IPS-18a (cell line): ENCODE results near the gene PITPNC1.
"Not testable (repeated sequence)": the region's sequence is repeated elsewhere in the genome, so short reads cannot be mapped to it uniquely, and the experiment has no call there.

Experiments
- H3K27ac ChIP-seq: one replicate; pipeline ENCODE4 v1.5.1; 2013; ENCODE audit warnings: low read length
- H3K27me3 ChIP-seq: one replicate; pipeline ENCODE4 v1.6.1; 2013; ENCODE audit warnings: mild to moderate bottlenecking, low read length; ENCODE audit not compliant: control insufficient read depth, insufficient read depth
- H3K36me3 ChIP-seq: one replicate; pipeline ENCODE4 v1.6.1; 2013; ENCODE audit warnings: low read depth, low read length; ENCODE audit not compliant: control insufficient read depth
- H3K4me1 ChIP-seq: one replicate; pipeline ENCODE4 v1.6.1; 2013; ENCODE audit warnings: low read depth, low read length; ENCODE audit not compliant: control insufficient read depth
- H3K4me3 ChIP-seq: one replicate; pipeline ENCODE4 v1.5.1; 2013; ENCODE audit warnings: low read length
- H3K9ac ChIP-seq: one replicate; pipeline ENCODE4 v1.6.1; 2013; ENCODE audit warnings: mild to moderate bottlenecking, low read length, moderate library complexity
- H3K9me3 ChIP-seq: one replicate; pipeline ENCODE4 v1.6.1; 2013; ENCODE audit warnings: low read depth, low read length; ENCODE audit not compliant: control insufficient read depth

The PITPNC1 gene

GRCh38 chr17:67632141-67632540, 255.1 kb downstream of the PITPNC1 start:
- Histone ChIP-seq H3K4me1 (no peaks in the 10 kb centered on the region), H3K9ac (no peak overlapping the region), H3K4me3 (no peak overlapping the region), H3K36me3 (peaks cover 12% of the 10 kb centered on the region), H3K27me3 (no peaks in the 10 kb centered on the region), H3K27ac (no peak overlapping the region), H3K9me3 (no peaks in the 10 kb centered on the region)

- no peaks in the 10 kb centered on the region for H3K9me3 ChIP-seq
- H3K27ac ChIP-seq, result no peak overlapping the region
- H3K4me1 ChIP-seq, result no peaks in the 10 kb centered on the region
- H3K4me3 ChIP-seq, result no peak overlapping the region
- H3K36me3 ChIP-seq, result peaks cover 12% of the 10 kb centered on the region
- H3K9ac ChIP-seq, result no peak overlapping the region
- no peaks in the 10 kb centered on the region for H3K27me3 ChIP-seq
These were observed 256.7 kb downstream of the PITPNC1 start for GRCh38 chr17:67633751-67634211.

DNA sequence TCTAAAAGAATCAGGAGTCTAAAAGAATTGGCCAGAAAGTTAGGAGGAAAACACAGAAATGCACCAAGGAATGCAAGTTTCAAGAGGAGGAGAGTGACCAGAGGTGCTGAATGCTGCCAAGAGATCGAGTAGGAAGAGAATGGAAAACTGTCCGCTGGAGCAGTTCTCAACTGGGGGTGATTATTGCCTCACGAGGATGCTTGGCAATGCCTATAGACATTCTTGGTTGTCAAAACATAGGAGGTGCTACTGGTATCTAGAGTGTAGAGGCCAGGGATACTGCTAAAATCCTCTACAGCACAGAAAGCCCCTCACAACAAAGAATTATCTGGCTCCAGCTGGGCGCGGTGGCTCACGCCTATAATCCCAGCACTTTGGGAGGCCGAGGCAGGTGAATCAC, 258.6 kb downstream of the PITPNC1 start:
- Histone ChIP-seq H3K4me3 (no peak overlapping the region), H3K9me3 (no peaks in the 10 kb centered on the region), H3K36me3 (peaks cover 12% of the 10 kb centered on the region), H3K9ac (no peak overlapping the region), H3K27me3 (no peaks in the 10 kb centered on the region), H3K27ac (no peak overlapping the region), H3K4me1 (no peaks in the 10 kb centered on the region)

DNA sequence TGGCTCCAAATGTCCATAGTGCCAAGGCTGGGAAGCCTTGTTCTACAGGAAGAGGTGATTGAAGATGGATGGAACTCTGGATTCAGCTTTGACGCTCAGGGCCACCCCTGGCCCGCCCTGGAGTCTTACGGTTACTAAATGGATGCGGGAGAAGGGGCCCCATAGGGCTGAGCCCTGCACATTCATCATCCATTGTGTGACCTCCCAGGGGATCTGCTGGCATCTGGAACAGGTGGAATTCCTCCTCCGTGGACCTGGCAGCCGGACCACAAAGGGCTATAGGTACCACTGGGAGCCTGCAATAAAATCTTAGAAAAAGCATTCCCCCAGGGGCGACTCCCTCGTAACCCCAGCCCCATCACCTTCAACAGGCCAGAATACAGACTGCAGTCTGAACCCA, 259.2 kb downstream of the PITPNC1 start:
- no peaks in the 10 kb centered on the region for H3K9me3 ChIP-seq
- H3K4me1 ChIP-seq, result no peaks in the 10 kb centered on the region
- H3K27ac ChIP-seq, result no peak overlapping the region
- H3K27me3 ChIP-seq, result no peaks in the 10 kb centered on the region
- H3K36me3 ChIP-seq, result peaks cover 12% of the 10 kb centered on the region
- H3K9ac ChIP-seq, result no peak overlapping the region
- H3K4me3 ChIP-seq, result no peak overlapping the region

GRCh38 chr17:67636834-67637520, 259.9 kb downstream of the PITPNC1 start:
- H3K9me3 ChIP-seq, result no peaks in the 10 kb centered on the region
- no peak overlapping the region for H3K27ac ChIP-seq
- peaks cover 11% of the 10 kb centered on the region for H3K36me3 ChIP-seq
- no peaks in the 10 kb centered on the region for H3K27me3 ChIP-seq
- H3K4me1 ChIP-seq, result no peaks in the 10 kb centered on the region
- H3K9ac ChIP-seq, result no peak overlapping the region
- no peak overlapping the region for H3K4me3 ChIP-seq

- Histone ChIP-seq H3K4me3 (no peak overlapping the region), H3K27ac (no peak overlapping the region), H3K4me1 (no peaks in the 10 kb centered on the region), H3K9ac (no peak overlapping the region), H3K27me3 (no peaks in the 10 kb centered on the region), H3K36me3 (peaks cover 3% of the 10 kb centered on the region), H3K9me3 (no peaks in the 10 kb centered on the region)
These were observed 261.0 kb downstream of the PITPNC1 start for GRCh38 chr17:67637901-67638641.

- Histone ChIP-seq H3K9me3 (no peaks in the 10 kb centered on the region), H3K4me3 (no peak overlapping the region), H3K9ac (no peak overlapping the region), H3K4me1 (no peaks in the 10 kb centered on the region), H3K27me3 (no peaks in the 10 kb centered on the region), H3K36me3 (no peaks in the 10 kb centered on the region), H3K27ac (no peak overlapping the region)
These were observed 261.8 kb downstream of the PITPNC1 start for GRCh38 chr17:67638871-67639270.

DNA sequence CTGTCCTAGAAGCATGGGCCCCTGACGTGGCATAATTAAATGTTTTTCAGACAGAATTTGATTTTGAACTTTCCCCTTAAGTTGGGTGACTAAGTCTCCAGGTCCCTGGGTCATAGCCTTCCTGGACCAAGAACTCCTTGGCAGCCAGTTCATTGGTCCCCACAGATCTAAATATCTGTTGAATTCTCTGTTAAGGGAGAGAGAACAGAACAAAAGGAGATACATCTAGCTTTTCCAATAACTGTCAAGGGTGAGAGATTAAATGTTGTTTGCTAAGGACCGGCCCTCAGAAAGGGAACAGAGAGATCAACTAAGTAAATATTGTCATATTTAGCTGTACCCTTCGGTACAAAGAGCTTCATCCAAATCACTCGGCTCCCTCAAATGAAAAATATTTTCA, 262.5 kb downstream of the PITPNC1 start:
- H3K4me1 ChIP-seq, result no peaks in the 10 kb centered on the region
- no peak overlapping the region for H3K27ac ChIP-seq
- no peak overlapping the region for H3K4me3 ChIP-seq

DNA sequence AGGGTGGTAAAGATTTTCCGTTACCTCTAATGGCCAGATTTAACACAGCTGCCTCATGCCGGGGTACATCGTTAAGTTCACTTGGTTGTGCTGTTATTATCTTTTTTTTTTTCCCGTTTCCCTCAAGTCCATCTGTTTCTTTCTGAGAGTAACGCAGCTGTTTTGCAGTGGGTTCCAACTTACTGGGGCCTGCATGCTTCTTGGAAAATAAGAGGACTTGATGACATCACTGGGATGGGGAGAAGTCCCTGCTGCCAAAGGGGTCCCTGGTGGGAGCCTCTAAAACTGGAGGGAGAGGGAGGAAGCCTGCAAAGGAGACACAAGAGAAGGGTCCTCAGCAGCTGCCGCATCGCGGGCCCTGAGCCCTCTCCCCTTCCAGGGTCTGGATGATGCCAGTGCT, 262.9 kb downstream of the PITPNC1 start:
- Histone ChIP-seq H3K4me1 (no peaks in the 10 kb centered on the region), H3K27ac (no peak overlapping the region), H3K9me3 (no peaks in the 10 kb centered on the region), H3K27me3 (no peaks in the 10 kb centered on the region), H3K9ac (no peak overlapping the region), H3K36me3 (no peaks in the 10 kb centered on the region), H3K4me3 (no peak overlapping the region)

More for the DNA sequence above, 262.5 kb downstream of the PITPNC1 start:
- H3K9me3 ChIP-seq, result no peaks in the 10 kb centered on the region
- no peaks in the 10 kb centered on the region for H3K27me3 ChIP-seq
- H3K9ac ChIP-seq, result no peak overlapping the region
- H3K36me3 ChIP-seq, result no peaks in the 10 kb centered on the region

- no peaks in the 10 kb centered on the region for H3K27me3 ChIP-seq
- H3K4me1 ChIP-seq, result no peaks in the 10 kb centered on the region
- H3K9me3 ChIP-seq, result no peaks in the 10 kb centered on the region
- H3K4me3 ChIP-seq, result no peak overlapping the region
- no peaks in the 10 kb centered on the region for H3K36me3 ChIP-seq
- no peak overlapping the region for H3K9ac ChIP-seq
- no peak overlapping the region for H3K27ac ChIP-seq
These were observed 265.4 kb downstream of the PITPNC1 start for GRCh38 chr17:67642488-67642887.

- H3K36me3 ChIP-seq, result no peaks in the 10 kb centered on the region
- no peak overlapping the region for H3K4me3 ChIP-seq
- no peak overlapping the region for H3K9ac ChIP-seq
- no peaks in the 10 kb centered on the region for H3K4me1 ChIP-seq
- no peaks in the 10 kb centered on the region for H3K9me3 ChIP-seq
- H3K27me3 ChIP-seq, result no peaks in the 10 kb centered on the region
- H3K27ac ChIP-seq, result no peak overlapping the region
These were observed 267.0 kb downstream of the PITPNC1 start for GRCh38 chr17:67644061-67644460.

GRCh38 chr17:67645195-67645594, 268.1 kb downstream of the PITPNC1 start:
- not testable (repeated sequence) for H3K36me3 ChIP-seq, H3K9ac ChIP-seq, H3K9me3 ChIP-seq, H3K27me3 ChIP-seq, H3K4me3 ChIP-seq, H3K4me1 ChIP-seq, H3K27ac ChIP-seq
